DMS114 treated with DMSO at 0.1 percent for 48 hours (cell line): ENCODE measurements around the gene GMDS.

Experiments
- DNase-seq: peaks from one replicate; lab custom pipeline; 2025; ENCODE audit not compliant: unreplicated experiment; lab: John Stamatoyannopoulos, UW

The GMDS gene

DNA sequence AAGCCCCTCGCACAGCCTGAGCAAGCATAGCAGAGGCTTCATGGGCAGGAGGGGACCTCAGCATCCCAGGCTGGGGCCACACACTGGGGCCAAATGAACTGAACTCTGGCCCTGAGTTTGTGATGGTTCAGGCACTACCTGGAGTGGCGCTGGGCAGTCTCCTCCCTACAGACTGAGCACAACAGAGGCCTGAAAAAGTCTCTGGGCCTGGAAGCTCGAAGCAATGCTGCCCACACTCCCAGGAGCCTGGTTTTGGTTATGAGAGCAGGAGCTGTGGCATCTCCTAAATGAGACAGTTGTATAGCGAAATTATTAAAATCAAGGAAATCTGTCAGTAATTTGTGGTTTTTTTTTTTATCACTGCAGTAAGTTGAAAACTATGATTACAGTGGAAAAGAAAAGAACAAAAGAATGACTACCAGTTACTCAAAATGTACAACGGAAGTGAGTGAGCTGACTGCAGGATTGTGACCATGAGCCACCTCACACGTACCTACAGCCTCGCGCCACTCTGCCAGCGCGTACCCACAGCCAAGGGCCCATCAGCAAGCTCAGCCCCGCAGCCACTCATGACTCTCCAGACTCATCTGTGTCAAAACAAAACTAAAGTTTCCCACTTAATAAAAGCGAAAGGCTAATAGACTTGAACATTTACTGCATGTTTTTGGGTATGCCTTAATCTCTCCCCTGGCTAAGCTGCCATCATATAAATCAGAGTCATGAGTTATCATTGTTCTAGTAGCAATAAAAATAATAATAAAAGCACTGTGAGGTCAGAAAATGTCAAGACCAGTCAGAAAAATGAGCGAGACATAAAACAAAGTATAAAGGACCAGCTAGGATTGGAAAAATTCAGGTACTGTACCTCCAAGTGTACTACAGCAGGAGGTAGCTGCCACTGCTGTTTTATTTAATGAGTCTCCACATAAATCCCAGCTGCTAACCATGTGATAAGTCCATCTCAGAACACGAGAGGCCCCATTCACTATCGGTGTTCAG is 458.7 kb downstream of the GMDS start:
- DNase-seq, result no peak

GRCh38 chr6:1784422-1784884 is 461.0 kb downstream of the GMDS start:
- no peak for DNase-seq

- no peak for DNase-seq
These were observed 463.6 kb downstream of the GMDS start for GRCh38 chr6:1781817-1782184.

- DNase-seq, result no peak
These were observed 464.1 kb downstream of the GMDS start for GRCh38 chr6:1781152-1781816.

DNA sequence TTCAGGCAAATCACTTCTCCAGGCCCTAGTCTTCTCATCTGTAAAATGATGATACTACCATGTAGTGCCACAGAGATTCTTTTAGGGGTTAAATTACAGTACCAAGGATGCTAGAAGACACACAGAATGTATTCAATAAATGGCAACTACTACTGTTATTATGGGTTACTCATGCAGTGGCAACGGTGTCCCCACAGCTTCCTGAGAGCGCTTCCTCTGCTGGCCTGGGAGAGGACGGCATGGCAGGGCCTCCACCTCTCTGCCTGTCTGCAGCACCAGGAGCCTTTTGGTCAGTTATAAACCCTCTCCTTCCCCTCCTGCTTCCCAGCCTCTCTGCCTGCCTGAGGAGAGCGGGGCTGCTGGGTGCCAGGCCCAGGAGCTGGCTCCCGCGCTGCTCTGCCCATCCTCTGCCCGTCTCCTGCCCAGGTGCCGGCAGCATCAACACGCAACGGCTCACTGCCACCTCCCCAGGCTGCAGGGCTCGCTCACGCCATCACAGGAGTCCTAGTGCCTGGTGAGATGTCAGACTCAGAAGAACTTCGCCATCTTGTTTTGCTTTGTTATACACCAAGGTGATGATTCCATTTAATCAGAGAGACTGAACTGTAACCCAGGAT is 465.0 kb downstream of the GMDS start:
- no peak for DNase-seq

GRCh38 chr6:1778686-1779235 is 466.6 kb downstream of the GMDS start:
- DNase-seq, result no peak

- no peak for DNase-seq
These were observed 467.3 kb downstream of the GMDS start for GRCh38 chr6:1777921-1778685.

DNA sequence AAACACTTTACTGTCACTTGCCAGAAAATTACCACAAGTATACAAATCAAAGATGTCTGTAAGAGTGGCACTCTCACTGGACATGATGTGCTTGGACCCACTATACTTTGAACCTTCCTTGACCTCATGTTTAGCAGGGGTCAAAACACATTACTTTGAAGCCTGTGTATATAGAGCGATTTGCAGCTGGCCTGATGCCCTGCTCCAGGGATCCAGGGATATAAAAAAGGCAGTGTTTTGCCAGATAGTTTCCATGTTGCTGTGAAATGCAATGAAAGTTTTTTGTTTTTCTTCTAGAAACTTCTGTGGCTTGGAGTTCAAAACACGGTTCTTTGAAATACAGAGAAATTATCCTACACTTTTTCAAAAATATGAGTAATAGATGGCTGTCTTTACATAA is 470.0 kb downstream of the GMDS start:
- DNase-seq, result no peak

DNA sequence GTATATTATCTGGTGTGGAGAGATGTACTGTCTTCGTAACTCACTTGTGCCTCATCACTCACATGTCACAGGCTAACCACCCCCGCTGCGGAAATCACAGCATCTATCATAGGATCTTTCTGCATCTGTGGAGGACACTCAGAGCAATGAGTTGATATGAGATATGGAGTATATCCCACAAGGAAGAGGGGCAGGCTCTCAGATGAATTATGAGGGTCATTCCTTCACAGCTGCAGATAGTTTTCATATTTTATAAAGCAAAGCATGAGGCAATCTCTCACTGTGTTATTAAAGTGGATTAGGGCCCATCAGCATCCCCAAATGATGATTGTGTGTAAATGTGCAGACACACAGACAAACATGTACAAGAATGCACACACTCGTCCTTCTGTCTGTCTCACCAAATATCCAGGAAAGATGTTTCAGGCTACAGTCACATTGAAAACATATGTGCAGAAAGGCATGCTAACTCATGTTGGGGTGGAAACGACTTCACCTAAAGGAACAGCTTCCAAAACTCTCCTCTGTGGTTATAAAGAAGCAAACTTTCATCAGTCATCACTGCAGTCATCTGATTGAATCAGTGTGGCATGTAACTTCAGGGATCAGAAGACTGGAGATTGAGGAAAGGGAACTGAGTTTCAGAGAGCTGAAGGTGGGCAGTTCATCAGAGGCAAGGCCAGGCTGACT is 471.0 kb downstream of the GMDS start:
- no peak for DNase-seq

GRCh38 chr6:1773700-1774099 is 471.7 kb downstream of the GMDS start:
- no peak for DNase-seq

- no peak for DNase-seq
These were observed 474.3 kb downstream of the GMDS start for GRCh38 chr6:1770968-1771723.

DNA sequence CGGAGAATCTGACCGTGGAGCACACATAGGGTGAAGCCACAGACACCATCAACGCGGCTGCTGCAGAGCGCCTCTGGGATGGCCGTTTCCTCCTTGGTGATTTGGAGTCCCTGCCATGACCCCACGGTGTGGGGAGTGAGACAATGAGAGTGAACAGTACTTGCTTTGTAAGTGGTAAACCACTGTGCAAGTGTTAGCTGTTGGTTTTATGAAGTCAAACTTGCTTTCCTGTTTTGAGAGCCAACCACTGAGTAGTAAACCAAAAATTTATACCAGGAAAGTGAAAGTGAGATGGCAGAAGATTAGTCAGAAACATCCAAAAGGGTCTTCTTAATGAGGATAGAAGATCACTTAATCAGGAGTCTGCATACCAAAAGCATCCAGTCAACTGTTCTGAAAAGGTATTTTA is 475.0 kb downstream of the GMDS start:
- no peak for DNase-seq

DNA sequence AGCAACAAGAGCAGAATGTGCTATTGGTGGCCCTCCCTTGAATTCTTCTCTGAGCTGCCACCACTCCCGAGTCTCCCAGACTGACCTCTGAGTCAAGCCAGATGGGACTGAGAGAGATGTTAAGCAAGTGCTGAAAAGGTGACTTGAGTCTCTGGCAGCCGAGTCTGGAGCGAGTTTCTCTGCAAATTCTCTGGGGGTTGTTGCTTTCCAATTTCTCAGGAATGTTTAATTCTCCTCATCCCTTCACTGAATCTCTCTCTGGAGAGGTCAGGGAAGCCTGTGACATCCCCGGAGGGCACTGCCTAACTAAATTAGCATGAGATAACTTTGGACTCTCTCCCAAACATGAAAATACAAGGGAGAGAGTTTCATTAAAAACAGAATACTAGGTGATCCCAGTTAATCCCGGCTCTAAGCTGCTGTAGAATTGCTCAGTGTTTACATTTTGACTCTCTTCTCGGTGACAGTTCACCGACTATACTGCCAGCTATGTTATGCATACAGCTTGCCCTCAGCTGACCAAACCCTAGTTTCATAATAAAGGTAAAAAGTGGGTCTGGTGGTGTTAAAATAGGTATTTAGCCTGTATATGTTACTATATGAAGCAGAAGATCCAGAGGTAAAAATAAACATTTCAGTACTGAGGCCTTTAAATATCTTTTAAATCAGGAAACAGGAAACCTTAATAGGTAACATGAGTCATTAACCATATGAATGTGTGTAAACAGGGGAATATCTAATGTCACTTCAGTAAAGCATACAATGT is 477.7 kb downstream of the GMDS start:
- no peak for DNase-seq

- no peak for DNase-seq
These were observed 478.8 kb downstream of the GMDS start for GRCh38 chr6:1766654-1767053.

- DNase-seq, result no peak
These were observed 480.1 kb downstream of the GMDS start for GRCh38 chr6:1765160-1765903.

- no peak for DNase-seq
These were observed 480.9 kb downstream of the GMDS start for GRCh38 chr6:1764397-1764987.

- DNase-seq, result no peak
These were observed 482.0 kb downstream of the GMDS start for GRCh38 chr6:1763404-1763803.

GRCh38 chr6:1762203-1762602 is 483.2 kb downstream of the GMDS start:
- no peak for DNase-seq
